Fibroblast of pulmonary artery (primary cell): ENCODE results near the gene FAM149B1.
A peak's percentile ranks its signal among the peaks of the same experiment; 100 is the strongest.

Source experiments
- DNase-seq: peaks from one replicate; pipeline ENCODE4 v3.0.0-alpha.2; 2010; ENCODE audit warnings: low read depth
- H3K4me3 ChIP-seq: replicated peaks from 2 replicates; pipeline ENCODE4 v1.5.1; 2011; ENCODE audit warnings: low read depth, mild to moderate bottlenecking, control low read depth, low read length, moderate library complexity
- CTCF ChIP-seq: IDR thresholded peaks from 2 replicates; pipeline ENCODE4 v1.5.1; 2011; ENCODE audit warnings: mild to moderate bottlenecking, control low read depth, low read length, inconsistent platforms; ENCODE audit errors: missing control alignments

Gene FAM149B1

GRCh38 chr10:73190188-73190587 is 22.3 kb downstream of the FAM149B1 start:
- DNase-seq = no peak
- no peak overlapping the region for H3K4me3 ChIP-seq
- no peak for TF ChIP-seq CTCF

DNA sequence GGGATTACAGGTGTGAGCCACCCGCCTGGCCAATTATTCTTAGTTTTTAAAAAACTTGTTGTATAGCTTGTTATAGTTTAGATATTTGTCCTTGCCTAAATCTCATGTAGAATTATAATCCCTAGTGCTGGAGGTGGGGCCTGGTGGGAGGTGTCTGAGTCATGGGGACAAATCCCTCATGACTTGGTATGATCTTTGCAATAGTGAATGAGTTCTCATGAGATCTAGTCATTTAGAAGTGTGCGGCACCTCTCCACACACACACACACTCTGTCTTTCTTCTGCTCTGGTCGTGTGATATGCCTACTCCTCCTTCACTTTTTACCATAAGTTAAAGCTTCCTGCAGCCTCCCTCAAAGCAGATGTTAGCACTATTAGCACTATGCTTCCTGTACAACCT is 37.2 kb downstream of the FAM149B1 start:
- H3K4me3 ChIP-seq = no peak overlapping the region
- DNase-seq = no peak
- TF ChIP-seq CTCF = no peak

- no peak for DNase-seq
- no peak overlapping the region for H3K4me3 ChIP-seq
- no peak for TF ChIP-seq CTCF
These were observed 38.0 kb downstream of the FAM149B1 start for GRCh38 chr10:73205890-73206289.

DNA sequence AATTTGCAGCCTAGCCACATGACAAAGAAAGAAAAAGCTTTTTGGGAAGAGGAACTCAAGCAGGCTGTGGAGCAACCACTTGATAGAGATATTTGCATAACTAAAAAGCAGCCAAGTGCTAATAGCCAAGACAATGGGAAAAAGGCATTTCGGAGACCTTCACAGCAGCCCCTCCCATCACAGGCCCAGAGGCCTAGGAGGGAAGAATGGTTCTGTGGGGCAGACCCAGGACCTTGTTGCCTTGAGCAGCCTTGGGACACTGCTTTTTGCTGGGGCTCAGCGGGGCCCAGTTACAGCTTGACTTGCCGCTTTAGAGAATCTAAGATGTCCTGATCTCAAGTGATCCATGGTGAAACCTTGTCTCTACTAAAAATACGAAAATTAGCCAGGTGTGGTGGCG is 38.5 kb downstream of the FAM149B1 start:
- DNase-seq = no peak
- no peak overlapping the region for H3K4me3 ChIP-seq
- no peak for TF ChIP-seq CTCF

GRCh38 chr10:73207883-73208282 is 40.0 kb downstream of the FAM149B1 start:
- no peak for DNase-seq
- H3K4me3 ChIP-seq = no peak overlapping the region
- no peak for TF ChIP-seq CTCF

DNA sequence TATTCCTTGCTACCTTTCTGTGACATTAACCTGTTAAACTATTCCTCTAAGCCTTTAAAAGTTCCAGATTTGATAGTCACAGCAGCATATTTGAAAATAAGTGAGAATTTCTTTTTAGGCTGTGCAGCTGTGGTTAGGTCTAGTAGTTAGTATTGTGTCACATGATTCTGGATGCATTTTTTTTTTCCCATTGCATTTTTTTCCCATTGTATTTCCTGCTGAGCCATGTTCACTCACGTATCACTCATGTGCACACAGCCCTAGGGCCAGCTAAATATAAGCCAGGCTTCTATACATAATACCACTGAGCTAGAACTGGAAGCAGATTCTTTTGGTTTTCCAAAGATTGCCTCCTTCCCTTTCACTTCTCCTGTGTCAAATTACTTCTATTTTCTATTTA is 41.8 kb downstream of the FAM149B1 start:
- no peak overlapping the region for H3K4me3 ChIP-seq
- peak; percentile 72 for DNase-seq
- no peak for TF ChIP-seq CTCF

GRCh38 chr10:73210395-73211105 is 42.6 kb downstream of the FAM149B1 start:
- no peak for DNase-seq
- TF ChIP-seq CTCF = no peak

More at GRCh38 chr10:73210395-73211105, 42.6 kb downstream of the FAM149B1 start:
- H3K4me3 ChIP-seq = no peak overlapping the region
